Stimulated activated naive CD8-positive, alpha-beta T cell treated with anti-CD3 and anti-CD28 coated beads, Interleukin-15, Interleukin-2, amounts not matched to agents 100 ng/mL and 50 ng/mL, for 24 hours (primary cell): ENCODE results near the gene CAMK1G.

Experiments used
- H3K27ac Mint-ChIP-seq: one replicate; pipeline ENCODE4 v1.8.0; 2021; ENCODE audit warnings: mild to moderate bottlenecking, mixed read lengths
- H3K27me3 Mint-ChIP-seq: one replicate; pipeline ENCODE4 v1.8.0; 2021; ENCODE audit warnings: mixed read lengths
- H3K36me3 Mint-ChIP-seq: one replicate; pipeline ENCODE4 v1.8.0; 2021; ENCODE audit warnings: low read depth, mixed read lengths
- H3K4me1 Mint-ChIP-seq: one replicate; pipeline ENCODE4 v1.8.0; 2021; ENCODE audit warnings: low read depth, mixed read lengths
- H3K4me3 Mint-ChIP-seq: one replicate; pipeline ENCODE4 v1.8.0; 2021; ENCODE audit warnings: mild to moderate bottlenecking, mixed read lengths
- H3K9me3 Mint-ChIP-seq: one replicate; pipeline ENCODE4 v1.8.0; 2021; ENCODE audit warnings: mixed read lengths

Gene CAMK1G

GRCh38 chr1:209646558-209646957 is 63.0 kb downstream of the CAMK1G start:
- no peak overlapping the region for H3K27ac Mint-ChIP-seq
- H3K4me1 Mint-ChIP-seq = peaks cover 24% of the 10 kb centered on the region

DNA sequence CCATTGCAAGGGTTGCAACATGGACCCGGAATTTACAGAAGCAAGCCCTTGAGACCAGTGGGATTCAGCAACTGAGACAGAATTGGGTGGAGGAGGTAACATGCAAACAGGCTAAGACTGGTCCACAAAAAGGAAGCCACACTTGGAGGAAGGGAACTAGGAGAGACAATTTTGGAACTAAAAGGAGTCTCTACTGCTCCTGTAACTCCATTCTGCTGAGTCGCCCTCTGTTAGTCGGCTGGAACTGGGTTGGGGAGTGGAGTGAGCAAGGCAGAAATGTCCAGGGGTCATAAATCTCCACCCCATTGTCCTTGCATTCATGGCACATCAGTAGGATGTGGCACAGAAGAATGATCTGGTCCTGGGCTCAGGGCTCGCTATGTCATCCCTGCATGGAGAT is 63.6 kb downstream of the CAMK1G start:
- Mint-ChIP-seq H3K27me3 (no peaks in the 10 kb centered on the region), H3K4me1 (peaks cover 27% of the 10 kb centered on the region), H3K4me3 (no peak overlapping the region), H3K27ac (no peak overlapping the region), H3K36me3 (no peaks in the 10 kb centered on the region), H3K9me3 (no peaks in the 10 kb centered on the region)

More at GRCh38 chr1:209646558-209646957, 63.0 kb downstream of the CAMK1G start:
- H3K4me3 Mint-ChIP-seq = no peak overlapping the region
- H3K36me3 Mint-ChIP-seq = no peaks in the 10 kb centered on the region
- H3K27me3 Mint-ChIP-seq = no peaks in the 10 kb centered on the region
- H3K9me3 Mint-ChIP-seq = no peaks in the 10 kb centered on the region

DNA sequence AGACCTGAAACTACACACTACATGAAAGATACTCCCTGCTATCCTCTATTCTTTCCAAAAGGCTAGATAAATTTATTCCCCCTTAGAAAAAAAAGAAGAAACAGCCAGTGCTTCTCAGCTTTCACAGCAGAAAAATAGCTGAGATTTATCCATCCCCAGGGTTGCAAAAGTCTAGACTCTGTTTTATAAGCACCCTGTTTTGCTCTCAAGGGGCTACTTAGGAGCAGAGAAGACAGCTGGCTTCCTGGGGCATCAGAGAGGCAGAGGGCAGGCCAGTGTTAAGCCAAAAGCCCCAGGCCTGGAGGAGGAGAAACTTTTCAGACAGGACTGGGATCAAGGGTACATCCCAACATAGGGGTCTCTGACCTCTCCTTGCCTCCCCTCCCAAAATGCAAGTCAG is 64.8 kb downstream of the CAMK1G start:
- peaks cover 37% of the 10 kb centered on the region for H3K4me1 Mint-ChIP-seq
- H3K4me3 Mint-ChIP-seq = no peak overlapping the region
- no peaks in the 10 kb centered on the region for H3K27me3 Mint-ChIP-seq
- H3K36me3 Mint-ChIP-seq = no peaks in the 10 kb centered on the region
- H3K9me3 Mint-ChIP-seq = no peaks in the 10 kb centered on the region
- H3K27ac Mint-ChIP-seq = no peak overlapping the region

DNA sequence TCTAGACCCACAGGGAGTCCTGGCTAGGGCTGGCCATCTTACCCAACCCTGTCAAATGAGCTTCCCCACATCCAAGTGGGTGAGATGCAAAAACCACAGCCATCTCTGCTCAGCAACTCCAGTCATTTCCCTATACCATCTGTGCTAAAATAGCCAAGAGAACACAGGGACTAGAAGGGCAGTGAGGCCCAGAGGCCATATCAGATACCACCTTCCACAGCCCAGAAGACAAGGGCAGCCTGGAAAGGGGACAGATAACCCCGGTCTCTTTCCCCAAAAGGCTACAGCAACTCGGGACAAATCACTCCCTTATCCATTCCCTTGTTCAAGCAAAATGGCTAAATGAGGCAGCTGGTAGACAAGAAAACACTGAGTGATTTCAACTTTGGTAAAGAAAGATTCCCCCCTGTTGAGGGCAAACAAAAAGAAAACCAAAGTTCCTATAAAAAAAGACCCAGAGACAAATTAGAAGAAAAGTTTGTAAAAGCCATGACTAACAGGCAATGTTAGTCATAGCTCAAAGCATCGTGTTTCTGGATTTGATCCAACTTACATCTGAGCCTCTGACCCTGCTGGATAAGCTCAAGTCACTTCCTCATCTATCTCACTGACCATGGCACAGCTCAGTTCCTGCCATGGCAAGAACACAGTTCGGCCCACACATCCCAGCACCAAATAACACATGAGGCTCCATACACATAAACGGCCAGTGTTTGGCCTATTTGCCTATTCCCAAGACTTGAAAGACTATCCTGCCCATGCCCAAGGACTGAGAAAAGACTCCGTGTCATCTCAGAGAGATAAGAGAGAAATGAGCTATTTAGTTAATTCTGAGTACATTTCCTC is 65.6 kb downstream of the CAMK1G start:
- H3K27me3 Mint-ChIP-seq = no peaks in the 10 kb centered on the region
- peaks cover 44% of the 10 kb centered on the region for H3K4me1 Mint-ChIP-seq
- H3K9me3 Mint-ChIP-seq = no peaks in the 10 kb centered on the region
- H3K4me3 Mint-ChIP-seq = no peak overlapping the region
- H3K36me3 Mint-ChIP-seq = no peaks in the 10 kb centered on the region
- no peak overlapping the region for H3K27ac Mint-ChIP-seq

DNA sequence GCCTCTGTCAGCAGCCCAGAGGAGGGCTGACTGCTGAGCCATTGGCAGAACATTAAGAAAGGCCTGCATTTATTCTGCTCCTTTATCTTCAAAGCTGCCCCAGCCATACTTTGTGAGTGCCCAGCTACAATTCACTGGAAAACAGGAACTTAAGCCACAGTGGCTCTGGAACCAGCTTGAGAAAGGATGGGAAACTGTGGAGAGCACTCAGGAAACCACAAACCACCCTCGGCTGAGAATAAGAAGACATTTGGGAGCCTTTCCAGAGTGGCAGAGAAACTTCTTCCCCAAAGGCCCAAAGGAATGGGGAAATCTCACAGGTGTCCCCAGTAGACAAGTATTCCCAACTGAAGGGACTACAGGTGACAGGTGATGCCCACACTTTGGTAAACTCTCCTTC is 66.9 kb downstream of the CAMK1G start:
- H3K27me3 Mint-ChIP-seq = no peaks in the 10 kb centered on the region
- peaks cover 47% of the 10 kb centered on the region for H3K4me1 Mint-ChIP-seq
- H3K4me3 Mint-ChIP-seq = no peak overlapping the region
- no peaks in the 10 kb centered on the region for H3K9me3 Mint-ChIP-seq
- no peaks in the 10 kb centered on the region for H3K36me3 Mint-ChIP-seq
- no peak overlapping the region for H3K27ac Mint-ChIP-seq

DNA sequence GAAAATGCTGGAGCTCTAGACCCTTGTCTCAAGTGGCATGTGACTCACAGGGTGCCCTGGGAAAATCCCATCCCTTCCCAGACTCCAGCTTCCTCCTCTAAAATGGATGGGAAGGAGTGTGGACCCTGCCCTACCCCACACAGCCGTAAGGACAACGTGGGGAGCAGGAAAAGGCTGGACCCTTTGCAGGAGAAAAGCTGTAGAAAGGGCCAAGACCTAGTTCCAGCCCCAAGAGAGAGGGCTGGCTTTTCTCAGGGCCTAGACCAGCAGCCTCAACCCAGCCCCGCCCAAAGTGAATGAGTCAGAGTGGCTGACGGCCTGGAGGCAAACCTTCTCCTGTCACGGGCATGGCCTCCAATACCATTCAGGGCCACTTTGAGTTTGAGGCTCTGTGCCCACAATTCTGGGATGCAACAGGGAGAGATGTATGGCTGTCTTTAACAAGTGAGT is 67.6 kb downstream of the CAMK1G start:
- H3K27ac Mint-ChIP-seq = peak overlapping the region; percentile 66

DNA sequence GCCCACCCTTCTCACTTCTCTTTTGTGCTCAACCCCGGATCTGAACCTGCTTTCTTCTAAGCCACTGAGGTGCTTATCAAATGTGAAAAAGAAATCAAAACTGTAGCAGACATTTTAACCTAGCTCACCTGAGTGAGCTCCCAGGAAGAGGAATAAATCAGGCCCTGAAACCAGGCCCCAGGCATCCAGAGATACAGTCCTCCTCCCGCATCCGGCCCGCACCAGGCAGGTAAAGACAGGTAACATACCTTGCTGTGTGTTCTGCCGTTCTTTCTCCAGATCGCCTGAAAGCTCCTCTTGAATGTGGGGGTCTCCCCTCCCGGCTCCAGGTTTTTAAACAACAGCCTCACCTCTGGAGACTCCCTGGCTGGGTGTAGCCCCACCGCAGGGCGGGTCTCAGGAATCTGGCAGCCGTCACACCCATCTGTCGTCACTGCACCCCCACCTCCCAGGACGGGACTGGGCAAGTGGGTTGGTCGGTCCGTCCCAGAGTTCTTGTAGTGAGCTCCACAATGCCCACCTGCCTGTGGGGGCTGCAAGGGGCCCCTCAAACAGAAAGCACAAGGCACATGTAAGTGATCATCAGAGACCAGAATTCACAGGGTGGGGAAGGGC is 68.7 kb downstream of the CAMK1G start, which contains the start of gene LAMB3:
Gene LAMB3 (minus strand): TSS at position 305 of the 615 bp plus-strand sequence. CDS start 1,481 bp downstream, outside the sequence.
- H3K27ac Mint-ChIP-seq = peak within 1 kb of the TSS; percentile 66
- no peaks in the 10 kb centered on the region for H3K27me3 Mint-ChIP-seq
- H3K4me3 Mint-ChIP-seq = no peak within 1 kb of the TSS
- H3K36me3 Mint-ChIP-seq = no peaks in the 10 kb centered on the region
- no peaks in the 10 kb centered on the region for H3K9me3 Mint-ChIP-seq
- H3K4me1 Mint-ChIP-seq = peaks cover 47% of the 10 kb centered on the region

More for the DNA sequence above, 67.6 kb downstream of the CAMK1G start:
- Mint-ChIP-seq H3K4me3 (no peak overlapping the region), H3K4me1 (peaks cover 47% of the 10 kb centered on the region), H3K27me3 (no peaks in the 10 kb centered on the region), H3K36me3 (no peaks in the 10 kb centered on the region), H3K9me3 (no peaks in the 10 kb centered on the region)

DNA sequence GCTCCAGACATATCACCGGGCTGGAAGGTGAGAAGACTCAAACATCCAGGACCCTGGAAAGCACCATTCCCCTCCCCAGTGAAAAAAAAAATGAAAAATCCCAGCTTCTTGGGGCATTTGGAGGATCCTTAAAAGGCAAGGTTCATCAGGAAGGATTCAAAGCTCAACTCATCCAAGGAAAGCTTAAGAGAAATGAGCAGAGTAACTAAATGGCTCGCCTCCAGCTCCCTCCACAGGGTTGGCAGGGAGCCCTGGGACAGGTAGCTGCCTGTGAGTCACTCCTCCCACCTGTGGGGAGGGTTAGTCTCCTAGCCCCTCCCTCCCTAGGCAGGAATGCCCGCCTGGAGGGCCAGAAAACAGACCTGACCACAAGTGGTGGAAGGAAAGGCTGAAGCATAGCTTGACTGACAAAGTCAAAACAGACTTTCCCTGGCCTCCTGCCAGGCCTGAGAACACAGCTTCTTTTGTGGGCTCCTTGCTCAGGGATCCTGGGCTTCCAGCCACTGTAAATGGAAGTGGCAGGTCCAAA is 69.4 kb downstream of the CAMK1G start:
- Mint-ChIP-seq H3K9me3 (no peaks in the 10 kb centered on the region), H3K4me3 (no peak overlapping the region), H3K4me1 (peaks cover 47% of the 10 kb centered on the region), H3K27me3 (no peaks in the 10 kb centered on the region), H3K27ac (peak overlapping the region; percentile 28), H3K36me3 (no peaks in the 10 kb centered on the region)

GRCh38 chr1:209653915-209654351 is 70.4 kb downstream of the CAMK1G start:
- Mint-ChIP-seq H3K36me3 (no peaks in the 10 kb centered on the region), H3K9me3 (no peaks in the 10 kb centered on the region), H3K4me3 (no peak overlapping the region), H3K27ac (no peak overlapping the region), H3K4me1 (peaks cover 47% of the 10 kb centered on the region), H3K27me3 (no peaks in the 10 kb centered on the region)

DNA sequence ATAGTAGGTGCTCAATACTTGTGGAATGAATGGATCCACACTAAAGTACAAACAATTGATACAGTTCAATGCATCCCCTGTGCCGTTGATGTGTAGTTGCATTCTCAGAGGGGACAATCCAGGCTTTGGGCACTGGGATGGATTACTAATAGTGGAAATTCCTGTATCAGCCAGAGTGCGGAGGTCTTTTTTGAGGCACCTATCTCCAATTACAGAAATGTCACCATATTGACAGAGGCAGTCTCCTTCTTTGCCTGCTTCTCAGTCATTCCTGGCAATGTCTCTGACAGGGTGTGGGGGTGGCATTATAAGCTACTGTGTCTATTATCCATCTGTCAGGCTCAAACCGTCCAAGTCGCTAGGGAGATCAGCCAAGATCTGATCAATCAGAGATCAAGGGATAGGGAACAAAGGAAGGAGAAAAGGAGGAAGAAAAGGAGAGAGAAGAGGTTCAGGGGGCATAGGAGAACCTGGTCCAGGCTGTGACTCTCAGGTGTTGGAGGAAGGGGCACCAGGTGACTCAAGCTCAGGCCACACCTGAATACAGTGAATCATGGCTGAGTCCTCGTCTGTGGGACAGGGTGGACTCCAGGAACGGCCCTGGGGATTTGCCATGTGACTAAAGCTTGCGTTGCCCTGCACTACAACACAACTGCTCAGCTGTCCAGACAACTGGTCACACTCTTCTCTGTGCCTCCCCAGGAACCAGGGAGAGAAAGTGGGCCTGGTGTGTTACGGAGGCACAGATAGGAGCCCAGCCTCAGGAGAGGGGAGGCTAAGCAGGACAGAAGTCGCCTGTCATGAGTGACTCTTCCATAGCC is 72.1 kb downstream of the CAMK1G start:
- no peaks in the 10 kb centered on the region for H3K9me3 Mint-ChIP-seq
- H3K27ac Mint-ChIP-seq = no peak overlapping the region
- H3K27me3 Mint-ChIP-seq = peaks cover 4% of the 10 kb centered on the region
- peaks cover 47% of the 10 kb centered on the region for H3K4me1 Mint-ChIP-seq
- H3K4me3 Mint-ChIP-seq = no peak overlapping the region
- no peaks in the 10 kb centered on the region for H3K36me3 Mint-ChIP-seq

GRCh38 chr1:209657140-209657879 is 73.8 kb downstream of the CAMK1G start:
- Mint-ChIP-seq H3K4me3 (no peak overlapping the region), H3K4me1 (peaks cover 35% of the 10 kb centered on the region), H3K9me3 (no peaks in the 10 kb centered on the region), H3K27me3 (peaks cover 4% of the 10 kb centered on the region), H3K36me3 (no peaks in the 10 kb centered on the region), H3K27ac (no peak overlapping the region)

DNA sequence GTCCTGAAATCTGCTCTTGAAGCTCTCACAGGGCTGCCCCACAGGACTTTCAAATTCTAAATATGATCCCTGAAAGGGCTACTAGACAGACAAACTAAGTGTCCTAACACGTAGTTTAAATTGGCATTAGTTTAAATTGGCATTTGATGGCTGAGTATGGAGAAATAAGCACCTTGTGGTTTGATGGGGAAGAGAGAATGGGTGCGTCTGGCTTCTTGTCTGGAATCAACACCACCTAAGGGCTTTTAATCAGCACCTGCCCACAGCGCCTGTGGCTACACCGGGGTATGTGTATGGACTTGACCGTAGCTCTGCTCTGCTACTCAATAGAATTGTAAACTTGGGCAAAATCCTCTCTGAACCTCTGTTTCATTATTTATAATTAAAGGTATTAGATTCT is 74.4 kb downstream of the CAMK1G start:
- H3K4me3 Mint-ChIP-seq = no peak overlapping the region
- H3K27ac Mint-ChIP-seq = no peak overlapping the region
- H3K4me1 Mint-ChIP-seq = peaks cover 29% of the 10 kb centered on the region

DNA sequence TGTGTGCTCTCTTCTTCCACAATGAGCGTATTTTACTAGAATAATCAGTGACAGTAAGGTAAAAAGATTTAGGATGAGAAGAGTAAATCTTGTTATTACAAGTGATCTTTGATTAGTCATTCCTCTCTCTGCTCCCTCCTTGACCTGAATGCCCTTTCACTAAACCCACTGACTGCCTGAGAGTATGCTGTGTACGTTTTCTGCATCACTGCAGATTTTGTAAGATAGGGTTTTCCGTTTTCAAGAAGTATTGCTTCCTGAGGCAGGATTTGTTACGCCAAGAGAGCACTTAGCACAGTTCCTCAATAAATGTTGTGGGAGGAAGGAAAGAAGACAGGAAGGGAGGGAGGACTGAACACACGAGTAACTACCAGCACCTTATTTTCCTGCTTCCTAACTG is 76.4 kb downstream of the CAMK1G start:
- H3K4me1 Mint-ChIP-seq = peaks cover 15% of the 10 kb centered on the region
- peak overlapping the region; percentile 4 for H3K4me3 Mint-ChIP-seq
- H3K9me3 Mint-ChIP-seq = no peaks in the 10 kb centered on the region
- peaks cover 4% of the 10 kb centered on the region for H3K27me3 Mint-ChIP-seq
- peak overlapping the region; percentile 26 for H3K27ac Mint-ChIP-seq
- no peaks in the 10 kb centered on the region for H3K36me3 Mint-ChIP-seq

More for the DNA sequence above, 74.4 kb downstream of the CAMK1G start:
- no peaks in the 10 kb centered on the region for H3K9me3 Mint-ChIP-seq
- H3K27me3 Mint-ChIP-seq = peaks cover 4% of the 10 kb centered on the region
- no peaks in the 10 kb centered on the region for H3K36me3 Mint-ChIP-seq

GRCh38 chr1:209661071-209661470 is 77.6 kb downstream of the CAMK1G start:
- H3K9me3 Mint-ChIP-seq = no peaks in the 10 kb centered on the region

More at GRCh38 chr1:209661071-209661470, 77.6 kb downstream of the CAMK1G start:
- Mint-ChIP-seq H3K4me3 (no peak overlapping the region), H3K4me1 (peaks cover 15% of the 10 kb centered on the region), H3K27ac (no peak overlapping the region), H3K27me3 (peaks cover 4% of the 10 kb centered on the region), H3K36me3 (no peaks in the 10 kb centered on the region)
